Measurements from ENCODE around the gene ITIH4. TPM values are rescaled to one million over a fixed set of nuclear protein-coding genes. Genes with fewer than 3 reads are reported as not detected.

ITIH4 gene
- total and polyA plus RNA-seq, 5 donors from 2014 or later: 1.1 to 71.1 (median 2.0) TPM; not detected in 1

DNA sequence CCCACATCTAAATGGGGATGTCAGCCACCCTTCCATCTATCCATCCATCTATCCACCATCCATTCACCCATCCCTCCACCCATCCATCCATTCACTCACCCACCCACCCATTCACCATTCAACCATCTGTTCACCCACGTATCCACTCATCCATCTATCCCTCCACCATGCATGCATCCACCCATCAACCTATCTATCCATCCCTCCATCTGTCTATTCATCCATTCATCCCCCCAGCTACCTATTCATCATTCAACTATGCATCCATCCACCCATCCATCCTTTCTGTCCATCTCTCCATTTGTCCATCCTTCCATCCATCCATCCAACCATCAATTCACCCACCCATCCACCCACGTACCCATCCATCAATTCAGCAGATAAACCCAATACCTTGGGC, 21.3 kb downstream of the ITIH4 start:
- Histone ChIP-seq H3K4me1 (ENCODE audit: control insufficient read depth, insufficient read depth, low read length, poor library complexity, severe bottlenecking) (no peaks in the 10 kb centered on the region), H3K9me3 (ENCODE audit: control insufficient read depth in 2 of 2, low read length in 2 of 2) (no peaks in the 10 kb centered on the region), H3K27ac (ENCODE audit: insufficient read depth, low read length, poor library complexity, severe bottlenecking) (no peak overlapping the region), H3K36me3 (ENCODE audit: control insufficient read depth, insufficient read depth, low read length) (no peaks in the 10 kb centered on the region), H3K4me3 (ENCODE audit: low read depth, low read length) (no peak overlapping the region), H3K27me3 (ENCODE audit: control insufficient read depth, insufficient read depth, low read length) (no peaks in the 10 kb centered on the region)
- no peaks in the 10 kb centered on the region for H3K36me3 Mint-ChIP-seq
- no peak overlapping the region for H3K4me3 Mint-ChIP-seq
- H3K27me3 Mint-ChIP-seq: no peaks in the 10 kb centered on the region
- DNase-seq (no peak), ATAC-seq (ENCODE audit: low read depth in 2 of 2) (no peak)
- H3K27ac Mint-ChIP-seq: peak overlapping the region in 2 of 3 donors; percentile 15 to 58
- peaks cover 0 to 10% (median 4%) of the 10 kb centered on the region in 4 donors for H3K4me1 Mint-ChIP-seq
- peaks cover 0 to 2% (median 0%) of the 10 kb centered on the region in 7 donors for H3K9me3 Mint-ChIP-seq

GRCh38 chr3:52805270-52806039, 25.0 kb downstream of the ITIH4 start:
- H3K27me3 Mint-ChIP-seq: no peaks in the 10 kb centered on the region
- no peaks in the 10 kb centered on the region for H3K4me1 ChIP-seq (ENCODE audit: control insufficient read depth, insufficient read depth, low read length, poor library complexity, severe bottlenecking)
- H3K4me3 ChIP-seq (ENCODE audit: low read depth, low read length): no peak overlapping the region
- ATAC-seq (ENCODE audit: low read depth in 2 of 2) (no peak), DNase-seq (no peak)
- H3K9me3 Mint-ChIP-seq: peaks cover 0 to 2% (median 0%) of the 10 kb centered on the region in 7 donors
- H3K27ac ChIP-seq (ENCODE audit: insufficient read depth, low read length, poor library complexity, severe bottlenecking): no peak overlapping the region
- H3K27ac Mint-ChIP-seq: no peak overlapping the region
- no peaks in the 10 kb centered on the region for H3K36me3 Mint-ChIP-seq
- H3K36me3 ChIP-seq (ENCODE audit: control insufficient read depth, insufficient read depth, low read length): no peaks in the 10 kb centered on the region
- H3K4me3 Mint-ChIP-seq: no peak overlapping the region
- H3K4me1 Mint-ChIP-seq: peaks cover 0 to 10% (median 4%) of the 10 kb centered on the region in 4 donors
- no peaks in the 10 kb centered on the region for H3K27me3 ChIP-seq (ENCODE audit: control insufficient read depth, insufficient read depth, low read length)
- no peaks in the 10 kb centered on the region for H3K9me3 ChIP-seq (ENCODE audit: control insufficient read depth in 2 of 2, low read length in 2 of 2)

- Mint-ChIP-seq H3K36me3 (no peaks in the 10 kb centered on the region), H3K9me3 (peaks cover 0 to 2% (median 0%) of the 10 kb centered on the region in 7 donors), H3K4me3 (no peak overlapping the region), H3K27me3 (no peaks in the 10 kb centered on the region), H3K4me1 (no peaks in the 10 kb centered on the region), H3K27ac (no peak overlapping the region)
- H3K27ac ChIP-seq (ENCODE audit: insufficient read depth, low read length, poor library complexity, severe bottlenecking): no peak overlapping the region
- H3K36me3 ChIP-seq (ENCODE audit: control insufficient read depth, insufficient read depth, low read length): no peaks in the 10 kb centered on the region
- no peak overlapping the region for H3K4me3 ChIP-seq (ENCODE audit: low read depth, low read length)
- DNase-seq (no peak), ATAC-seq (ENCODE audit: low read depth in 2 of 2) (no peak)
- H3K27me3 ChIP-seq (ENCODE audit: control insufficient read depth, insufficient read depth, low read length): no peaks in the 10 kb centered on the region
- no peaks in the 10 kb centered on the region for H3K4me1 ChIP-seq (ENCODE audit: control insufficient read depth, insufficient read depth, low read length, poor library complexity, severe bottlenecking)
- H3K9me3 ChIP-seq (ENCODE audit: control insufficient read depth in 2 of 2, low read length in 2 of 2): no peaks in the 10 kb centered on the region
These were observed 28.6 kb downstream of the ITIH4 start for GRCh38 chr3:52801839-52802238.

- H3K36me3 Mint-ChIP-seq: no peaks in the 10 kb centered on the region
- H3K4me3 Mint-ChIP-seq: no peak overlapping the region
- no peak overlapping the region for H3K4me3 ChIP-seq (ENCODE audit: low read depth, low read length)
- no peaks in the 10 kb centered on the region for H3K36me3 ChIP-seq (ENCODE audit: control insufficient read depth, insufficient read depth, low read length)
- no peaks in the 10 kb centered on the region for H3K4me1 Mint-ChIP-seq
- H3K9me3 Mint-ChIP-seq: no peaks in the 10 kb centered on the region
- ATAC-seq (ENCODE audit: low read depth in 2 of 2) (no peak), DNase-seq (no peak)
- H3K27me3 Mint-ChIP-seq: no peaks in the 10 kb centered on the region
- H3K4me1 ChIP-seq (ENCODE audit: control insufficient read depth, insufficient read depth, low read length, poor library complexity, severe bottlenecking): no peaks in the 10 kb centered on the region
- no peaks in the 10 kb centered on the region for H3K9me3 ChIP-seq (ENCODE audit: control insufficient read depth in 2 of 2, low read length in 2 of 2)
- no peak overlapping the region for H3K27ac Mint-ChIP-seq
- H3K27me3 ChIP-seq (ENCODE audit: control insufficient read depth, insufficient read depth, low read length): no peaks in the 10 kb centered on the region
- no peak overlapping the region for H3K27ac ChIP-seq (ENCODE audit: insufficient read depth, low read length, poor library complexity, severe bottlenecking)
These were observed 30.4 kb downstream of the ITIH4 start for GRCh38 chr3:52800079-52800478.

- no peak overlapping the region for H3K4me3 Mint-ChIP-seq
- no peaks in the 10 kb centered on the region for H3K27me3 Mint-ChIP-seq
- no peak overlapping the region for H3K27ac Mint-ChIP-seq
- no peaks in the 10 kb centered on the region for H3K36me3 ChIP-seq (ENCODE audit: control insufficient read depth, insufficient read depth, low read length)
- no peak overlapping the region for H3K4me3 ChIP-seq (ENCODE audit: low read depth, low read length)
- ATAC-seq (ENCODE audit: low read depth in 2 of 2) (no peak), DNase-seq (peak in 1 of 3 donors; percentile 28)
- H3K4me1 Mint-ChIP-seq: no peaks in the 10 kb centered on the region
- H3K27ac ChIP-seq (ENCODE audit: insufficient read depth, low read length, poor library complexity, severe bottlenecking): no peak overlapping the region
- no peaks in the 10 kb centered on the region for H3K9me3 ChIP-seq (ENCODE audit: control insufficient read depth in 2 of 2, low read length in 2 of 2)
- H3K4me1 ChIP-seq (ENCODE audit: control insufficient read depth, insufficient read depth, low read length, poor library complexity, severe bottlenecking): no peaks in the 10 kb centered on the region
- no peaks in the 10 kb centered on the region for H3K9me3 Mint-ChIP-seq
- no peaks in the 10 kb centered on the region for H3K27me3 ChIP-seq (ENCODE audit: control insufficient read depth, insufficient read depth, low read length)
- no peaks in the 10 kb centered on the region for H3K36me3 Mint-ChIP-seq
These were observed 31.4 kb downstream of the ITIH4 start for GRCh38 chr3:52798978-52799476.

DNA sequence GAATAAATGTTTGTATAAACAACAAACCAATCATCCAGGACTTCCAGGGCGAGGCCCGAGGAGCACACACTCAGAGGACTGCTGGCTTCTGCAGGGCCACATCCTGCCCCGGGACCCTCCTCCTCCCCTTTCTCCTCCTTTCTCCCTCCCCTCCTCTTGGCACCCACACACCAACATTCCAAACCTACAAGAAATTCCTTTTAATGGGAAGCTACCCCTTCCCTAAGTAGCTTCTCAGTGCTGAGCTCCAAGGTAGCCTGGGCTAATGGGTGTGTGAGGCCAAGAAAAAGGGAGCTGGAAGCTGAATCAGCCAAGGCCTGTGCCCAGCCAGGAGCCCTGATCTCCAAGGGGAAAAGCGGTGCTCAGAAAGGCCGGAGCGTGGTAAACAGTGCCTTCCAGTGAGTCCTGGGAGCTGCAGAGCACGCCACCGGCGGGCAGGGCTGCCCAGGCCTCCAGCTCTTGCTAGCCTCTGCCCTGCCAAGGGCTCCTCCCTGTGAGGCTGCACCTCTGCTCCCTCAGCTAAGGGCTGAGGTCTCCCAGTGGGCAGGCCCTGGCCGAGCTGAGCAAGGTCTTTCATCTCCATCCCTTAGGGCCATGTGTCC, 32.0 kb downstream of the ITIH4 start:
- ATAC-seq (ENCODE audit: low read depth in 2 of 2): no peak
- Mint-ChIP-seq H3K27ac (no peak overlapping the region), H3K4me1 (no peaks in the 10 kb centered on the region), H3K36me3 (no peaks in the 10 kb centered on the region), H3K27me3 (no peaks in the 10 kb centered on the region), H3K4me3 (no peak overlapping the region), H3K9me3 (no peaks in the 10 kb centered on the region)
- Histone ChIP-seq H3K36me3 (ENCODE audit: control insufficient read depth, insufficient read depth, low read length) (no peaks in the 10 kb centered on the region), H3K4me1 (ENCODE audit: control insufficient read depth, insufficient read depth, low read length, poor library complexity, severe bottlenecking) (no peaks in the 10 kb centered on the region), H3K27ac (ENCODE audit: insufficient read depth, low read length, poor library complexity, severe bottlenecking) (no peak overlapping the region), H3K27me3 (ENCODE audit: control insufficient read depth, insufficient read depth, low read length) (no peaks in the 10 kb centered on the region), H3K4me3 (ENCODE audit: low read depth, low read length) (no peak overlapping the region), H3K9me3 (ENCODE audit: control insufficient read depth in 2 of 2, low read length in 2 of 2) (no peaks in the 10 kb centered on the region)
- no peak for DNase-seq

DNA sequence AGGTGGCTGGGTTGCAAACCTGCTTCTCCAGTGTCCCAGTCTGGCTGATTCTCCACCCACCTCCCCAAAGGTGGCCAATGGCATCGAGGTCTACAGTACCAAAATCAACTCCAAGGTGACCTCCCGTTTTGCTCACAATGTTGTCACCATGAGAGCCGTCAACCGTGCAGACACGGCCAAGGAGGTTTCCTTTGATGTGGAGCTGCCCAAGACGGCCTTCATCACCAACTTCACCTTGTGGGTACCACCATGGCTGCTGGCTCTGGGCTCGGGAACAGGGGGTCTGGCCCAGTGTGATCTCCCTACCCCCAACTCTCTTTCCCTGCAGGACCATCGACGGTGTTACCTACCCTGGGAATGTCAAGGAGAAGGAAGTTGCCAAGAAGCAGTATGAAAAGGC, 34.1 kb downstream of the ITIH4 start:
- H3K4me1 ChIP-seq (ENCODE audit: control insufficient read depth, insufficient read depth, low read length, poor library complexity, severe bottlenecking): no peaks in the 10 kb centered on the region
- Mint-ChIP-seq H3K27ac (no peak overlapping the region), H3K9me3 (no peaks in the 10 kb centered on the region), H3K27me3 (no peaks in the 10 kb centered on the region), H3K4me1 (no peaks in the 10 kb centered on the region), H3K36me3 (no peaks in the 10 kb centered on the region), H3K4me3 (no peak overlapping the region)
- ATAC-seq (ENCODE audit: low read depth in 2 of 2) (no peak), DNase-seq (no peak)
- no peaks in the 10 kb centered on the region for H3K36me3 ChIP-seq (ENCODE audit: control insufficient read depth, insufficient read depth, low read length)
- H3K27me3 ChIP-seq (ENCODE audit: control insufficient read depth, insufficient read depth, low read length): no peaks in the 10 kb centered on the region
- no peak overlapping the region for H3K4me3 ChIP-seq (ENCODE audit: low read depth, low read length)
- no peak overlapping the region for H3K27ac ChIP-seq (ENCODE audit: insufficient read depth, low read length, poor library complexity, severe bottlenecking)
- H3K9me3 ChIP-seq (ENCODE audit: control insufficient read depth in 2 of 2, low read length in 2 of 2): no peaks in the 10 kb centered on the region
